K562 treated with DMSO at 1 percent for 4 hours (cell line): ENCODE results near the gene PLN. TPM values are rescaled to one million over a fixed set of nuclear protein-coding genes. Genes with fewer than 3 reads are reported as not detected.

ENCODE experiments used
- total RNA-seq: library from RNA; unstranded; fragments of 300-600 nt; gene quantifications from 2 replicates; pipeline ENCODE4 v1.2.3, GENCODE V29; 2022; ENCODE audit not compliant: insufficient read depth

The PLN gene
- total RNA-seq, result not detected in 2 replicates

DNA sequence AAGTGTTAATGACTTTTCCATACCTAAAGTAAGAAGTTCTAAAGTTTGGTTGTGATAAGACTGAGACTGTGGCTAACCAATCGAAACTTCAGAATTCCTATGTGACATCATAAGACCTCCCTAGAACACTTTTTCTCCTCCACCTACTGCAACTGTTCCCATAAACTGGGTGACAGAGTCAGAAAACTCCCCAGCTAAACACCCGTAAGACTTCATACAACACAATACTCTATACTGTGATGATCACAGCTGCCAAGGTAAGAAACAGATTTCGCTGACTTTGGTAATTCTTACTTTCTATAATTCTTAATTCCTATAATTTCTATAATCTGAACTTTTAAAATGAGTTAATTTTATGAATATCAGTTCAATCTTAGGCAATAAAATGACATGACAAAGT lies at the start of gene PLN:
Gene PLN, plus strand, starts transcription at position 161 of the 400 bp plus-strand sequence. CDS start 10,626 bp downstream, outside the sequence.

Other genes with a start within 250 kb of the PLN start
- 3.4 and 5.3 TPM in 2 replicates for gene CEP85L, start 103.3 kb downstream of the PLN start, total RNA-seq